DMS153 treated with DMSO at 0.1 percent for 48 hours (cell line): ENCODE results near the gene MDN1.

ENCODE experiments used
- DNase-seq: peaks from one replicate; lab custom pipeline; 2025; ENCODE audit not compliant: unreplicated experiment; lab: John Stamatoyannopoulos, UW

Gene MDN1

GRCh38 chr6:89694428-89694827, 125.2 kb downstream of the MDN1 start:
- no peak for DNase-seq

- DNase-seq: no peak
Observed at GRCh38 chr6:89693207-89693606, 126.4 kb downstream of the MDN1 start.

GRCh38 chr6:89692256-89692655, 127.3 kb downstream of the MDN1 start:
- no peak for DNase-seq

- DNase-seq: no peak
Observed at GRCh38 chr6:89690944-89691324, 128.7 kb downstream of the MDN1 start.

- DNase-seq: no peak
Observed at GRCh38 chr6:89689732-89690131, 129.9 kb downstream of the MDN1 start.

- no peak for DNase-seq
Observed at GRCh38 chr6:89688328-89688727, 131.3 kb downstream of the MDN1 start.

- no peak for DNase-seq
Observed at GRCh38 chr6:89685311-89685710, 134.3 kb downstream of the MDN1 start.

GRCh38 chr6:89682991-89683390, 136.6 kb downstream of the MDN1 start:
- DNase-seq: no peak

GRCh38 chr6:89681983-89682564, 137.5 kb downstream of the MDN1 start:
- DNase-seq: no peak

- no peak for DNase-seq
Observed at GRCh38 chr6:89680551-89680950, 139.0 kb downstream of the MDN1 start.

- no peak for DNase-seq
Observed at GRCh38 chr6:89680150-89680549, 139.4 kb downstream of the MDN1 start.

GRCh38 chr6:89679215-89680120, 140.1 kb downstream of the MDN1 start:
- DNase-seq: no peak

GRCh38 chr6:89678531-89678930, 141.1 kb downstream of the MDN1 start:
- DNase-seq: no peak

- DNase-seq: no peak
Observed at GRCh38 chr6:89675949-89676748, 143.4 kb downstream of the MDN1 start.

- DNase-seq: no peak
Observed at GRCh38 chr6:89670935-89671565, 148.5 kb downstream of the MDN1 start.

GRCh38 chr6:89669002-89669401, 150.6 kb downstream of the MDN1 start:
- no peak for DNase-seq

GRCh38 chr6:89667872-89668556, 151.6 kb downstream of the MDN1 start:
- DNase-seq: no peak

- no peak for DNase-seq
Observed at GRCh38 chr6:89662659-89663223, 156.9 kb downstream of the MDN1 start.

- no peak for DNase-seq
Observed at GRCh38 chr6:89661559-89661958, 158.0 kb downstream of the MDN1 start.

GRCh38 chr6:89660981-89661380, 158.6 kb downstream of the MDN1 start:
- no peak for DNase-seq
